ENCODE measurements around the gene HECTD2. TPM values are rescaled to one million over a fixed set of nuclear protein-coding genes. Genes with fewer than 3 reads are reported as not detected.

The HECTD2 gene
- total RNA-seq, 1 donor from 2014 or later: 27.6 TPM

- no peak for DNase-seq
- no peaks in the 10 kb centered on the region for H3K27me3 Mint-ChIP-seq (ENCODE audit: unreplicated experiment)
These were observed 109.9 kb downstream of the HECTD2 start for GRCh38 chr10:91519899-91520514.

GRCh38 chr10:91520661-91521060 lies 110.5 kb downstream of the HECTD2 start:
- no peaks in the 10 kb centered on the region for H3K4me1 Mint-ChIP-seq (ENCODE audit: low read depth, unreplicated experiment)
- no peak overlapping the region for H3K4me3 Mint-ChIP-seq (ENCODE audit: unreplicated experiment)
- H3K27ac Mint-ChIP-seq (ENCODE audit: unreplicated experiment): no peak overlapping the region
- H3K9me3 Mint-ChIP-seq (ENCODE audit: unreplicated experiment): peaks cover 7% of the 10 kb centered on the region
- no peak for DNase-seq
- no peaks in the 10 kb centered on the region for H3K27me3 Mint-ChIP-seq (ENCODE audit: unreplicated experiment)
- TF ChIP-seq, protein P1, sequence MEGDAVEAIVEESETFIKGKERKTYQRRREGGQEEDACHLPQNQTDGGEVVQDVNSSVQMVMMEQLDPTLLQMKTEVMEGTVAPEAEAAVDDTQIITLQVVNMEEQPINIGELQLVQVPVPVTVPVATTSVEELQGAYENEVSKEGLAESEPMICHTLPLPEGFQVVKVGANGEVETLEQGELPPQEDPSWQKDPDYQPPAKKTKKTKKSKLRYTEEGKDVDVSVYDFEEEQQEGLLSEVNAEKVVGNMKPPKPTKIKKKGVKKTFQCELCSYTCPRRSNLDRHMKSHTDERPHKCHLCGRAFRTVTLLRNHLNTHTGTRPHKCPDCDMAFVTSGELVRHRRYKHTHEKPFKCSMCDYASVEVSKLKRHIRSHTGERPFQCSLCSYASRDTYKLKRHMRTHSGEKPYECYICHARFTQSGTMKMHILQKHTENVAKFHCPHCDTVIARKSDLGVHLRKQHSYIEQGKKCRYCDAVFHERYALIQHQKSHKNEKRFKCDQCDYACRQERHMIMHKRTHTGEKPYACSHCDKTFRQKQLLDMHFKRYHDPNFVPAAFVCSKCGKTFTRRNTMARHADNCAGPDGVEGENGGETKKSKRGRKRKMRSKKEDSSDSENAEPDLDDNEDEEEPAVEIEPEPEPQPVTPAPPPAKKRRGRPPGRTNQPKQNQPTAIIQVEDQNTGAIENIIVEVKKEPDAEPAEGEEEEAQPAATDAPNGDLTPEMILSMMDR (IDR thresholded peaks at IDR 0.05; ENCODE audit: partially characterized antibody, unreplicated experiment): no peak
- peaks cover 9% of the 10 kb centered on the region for H3K36me3 Mint-ChIP-seq (ENCODE audit: unreplicated experiment)

More at GRCh38 chr10:91519899-91520514, 109.9 kb downstream of the HECTD2 start:
- H3K36me3 Mint-ChIP-seq (ENCODE audit: unreplicated experiment): peaks cover 9% of the 10 kb centered on the region
- H3K4me1 Mint-ChIP-seq (ENCODE audit: low read depth, unreplicated experiment): no peaks in the 10 kb centered on the region
- H3K4me3 Mint-ChIP-seq (ENCODE audit: unreplicated experiment): no peak overlapping the region
- no peak overlapping the region for H3K27ac Mint-ChIP-seq (ENCODE audit: unreplicated experiment)
- peaks cover 7% of the 10 kb centered on the region for H3K9me3 Mint-ChIP-seq (ENCODE audit: unreplicated experiment)
- TF ChIP-seq, protein P1 (IDR thresholded peaks at IDR 0.05; ENCODE audit: partially characterized antibody, unreplicated experiment): no peak

DNA sequence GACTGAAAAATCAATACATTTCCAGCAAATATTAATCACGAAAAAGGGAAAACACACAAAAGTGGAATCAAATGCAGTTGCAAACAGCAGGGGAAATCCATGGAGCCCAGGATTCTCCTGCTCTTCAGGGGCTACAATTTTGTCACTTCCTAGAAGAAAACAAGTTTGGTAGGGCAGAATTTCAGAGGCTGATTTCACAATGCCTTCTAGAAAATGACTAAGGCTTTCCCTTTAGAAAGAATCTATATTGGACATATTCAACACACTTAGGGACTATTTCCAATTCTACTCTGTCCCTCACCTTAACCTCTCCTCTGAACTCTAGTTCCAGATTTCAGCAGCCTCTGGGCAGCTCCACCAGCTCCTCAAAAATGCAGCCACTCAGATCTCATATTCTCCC lies 111.3 kb downstream of the HECTD2 start:
- H3K9me3 Mint-ChIP-seq (ENCODE audit: unreplicated experiment): peaks cover 7% of the 10 kb centered on the region
- H3K4me1 Mint-ChIP-seq (ENCODE audit: low read depth, unreplicated experiment): no peaks in the 10 kb centered on the region
- no peak for DNase-seq
- peaks cover 9% of the 10 kb centered on the region for H3K36me3 Mint-ChIP-seq (ENCODE audit: unreplicated experiment)
- H3K27ac Mint-ChIP-seq (ENCODE audit: unreplicated experiment): no peak overlapping the region
- H3K4me3 Mint-ChIP-seq (ENCODE audit: unreplicated experiment): no peak overlapping the region
- TF ChIP-seq, protein P1 (IDR thresholded peaks at IDR 0.05; ENCODE audit: partially characterized antibody, unreplicated experiment): no peak
- no peaks in the 10 kb centered on the region for H3K27me3 Mint-ChIP-seq (ENCODE audit: unreplicated experiment)

DNA sequence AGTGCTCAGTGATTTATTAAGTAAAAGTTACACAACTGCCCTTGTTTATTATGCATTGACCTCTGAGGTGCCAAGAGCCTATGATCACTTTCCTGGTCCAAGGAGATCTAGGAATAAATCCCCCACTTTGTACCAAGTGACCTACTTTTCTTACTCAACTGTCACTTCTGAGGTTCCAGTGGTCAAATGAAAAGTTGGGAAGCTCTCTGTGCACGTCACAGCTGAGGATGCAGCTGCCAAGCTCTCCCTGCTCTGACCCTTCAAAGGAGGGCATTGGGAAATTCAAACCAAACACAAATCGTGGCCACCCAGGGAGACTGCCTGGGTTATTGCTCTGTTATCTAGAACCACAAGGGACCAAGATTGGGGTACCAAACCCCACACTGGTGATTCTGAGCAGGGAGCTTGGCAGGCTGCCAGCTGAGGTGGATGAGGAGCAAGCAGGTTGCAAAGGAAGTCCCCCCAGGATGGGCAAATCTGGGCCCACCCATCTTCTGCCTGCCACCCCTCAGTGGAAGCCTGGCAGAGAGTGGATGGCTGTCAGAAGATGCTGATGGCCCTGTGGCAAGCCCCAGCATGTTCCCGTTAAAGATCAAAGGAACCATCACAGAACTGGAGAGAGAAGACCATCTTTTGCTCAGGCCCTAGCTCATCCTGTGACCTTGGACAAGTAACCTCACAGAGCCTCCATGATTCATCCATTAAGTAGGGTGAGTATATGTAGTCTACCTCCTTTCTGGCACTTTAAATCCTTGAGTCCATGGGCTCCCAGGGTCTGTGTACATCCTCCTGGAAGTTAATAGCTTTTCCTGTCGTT lies 116.0 kb downstream of the HECTD2 start:
- Mint-ChIP-seq H3K36me3 (ENCODE audit: unreplicated experiment) (no peaks in the 10 kb centered on the region), H3K4me1 (ENCODE audit: low read depth, unreplicated experiment) (no peaks in the 10 kb centered on the region), H3K9me3 (ENCODE audit: unreplicated experiment) (peaks cover 3% of the 10 kb centered on the region), H3K27me3 (ENCODE audit: unreplicated experiment) (peaks cover 2% of the 10 kb centered on the region), H3K27ac (ENCODE audit: unreplicated experiment) (no peak overlapping the region), H3K4me3 (ENCODE audit: unreplicated experiment) (no peak overlapping the region)
- TF ChIP-seq, protein P1 (IDR thresholded peaks at IDR 0.05; ENCODE audit: partially characterized antibody, unreplicated experiment): no peak
- DNase-seq: no peak

- Mint-ChIP-seq H3K4me1 (ENCODE audit: low read depth, unreplicated experiment) (no peaks in the 10 kb centered on the region), H3K4me3 (ENCODE audit: unreplicated experiment) (no peak overlapping the region), H3K27ac (ENCODE audit: unreplicated experiment) (no peak overlapping the region), H3K27me3 (ENCODE audit: unreplicated experiment) (peaks cover 2% of the 10 kb centered on the region), H3K36me3 (ENCODE audit: unreplicated experiment) (no peaks in the 10 kb centered on the region), H3K9me3 (ENCODE audit: unreplicated experiment) (peaks cover 2% of the 10 kb centered on the region)
- no peak for DNase-seq
- TF ChIP-seq, protein P1 (IDR thresholded peaks at IDR 0.05; ENCODE audit: partially characterized antibody, unreplicated experiment): no peak
These were observed 117.9 kb downstream of the HECTD2 start for GRCh38 chr10:91528080-91528479.
